ENCODE measurements around the gene FBN3.

GRCh38 chr19:8087876-8088275 lies 61.5 kb downstream of the FBN3 start:
- TF ChIP-seq CTCF (IDR thresholded peaks at IDR 0.05) (no peak), EZH2 (IDR thresholded peaks at IDR 0.05; ENCODE audit: borderline replicate concordance, insufficient read depth, low read depth, low read length, poor library complexity, severe bottlenecking) (no peak)

Data from B cell (primary cell).